Right lobe of liver (tissue), 4 donors: ENCODE results near the gene DRC7.

Experiments used
- POLR2A ChIP-seq: fragments of 450-650 bp; IDR thresholded peaks from one replicate; pipeline ENCODE4 v1.6.1; 2017; ENCODE audit warnings: antibody characterized with exemption, mild to moderate bottlenecking
- TF ChIP-seq, protein P1 (sequence below), 4 donors: fragments of 200-600 bp in 3 of 4; fragments of 450-650 bp in 1 of 4; IDR thresholded peaks; one replicate each; pipeline versions ENCODE4 v1.5.1 to v1.8.0; 2016 to 2022; ENCODE audit warnings: antibody characterized with exemption in 4 of 4, mild to moderate bottlenecking in 2 of 4
- donor health status: DM: no; HTN: no; CAD: no.
- donor health status: DM: no; HTN: no; CAD: no.
- donor health status: DM: no; HTN: yes; CAD: no.

DNA sequence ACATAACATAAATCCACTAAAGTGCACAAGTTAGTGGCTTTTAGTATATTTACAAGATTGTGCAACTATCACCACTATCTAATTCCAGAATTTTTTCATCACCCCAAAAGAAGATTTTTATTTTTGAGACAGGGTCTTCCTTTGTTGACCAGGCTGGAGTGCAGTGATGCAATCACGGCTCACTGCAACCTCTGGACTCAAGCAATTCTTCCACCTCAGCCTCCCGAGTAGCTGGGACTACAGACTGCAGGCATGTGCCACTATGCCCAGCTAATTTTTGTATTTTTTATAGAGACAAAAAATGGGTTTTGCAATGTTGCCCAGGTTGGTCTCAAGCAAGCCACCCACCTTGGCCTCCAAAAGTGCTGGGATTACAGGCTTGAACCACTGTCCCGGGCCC is 15.1 kb downstream of the DRC7 start:
- TF ChIP-seq, protein P1, sequence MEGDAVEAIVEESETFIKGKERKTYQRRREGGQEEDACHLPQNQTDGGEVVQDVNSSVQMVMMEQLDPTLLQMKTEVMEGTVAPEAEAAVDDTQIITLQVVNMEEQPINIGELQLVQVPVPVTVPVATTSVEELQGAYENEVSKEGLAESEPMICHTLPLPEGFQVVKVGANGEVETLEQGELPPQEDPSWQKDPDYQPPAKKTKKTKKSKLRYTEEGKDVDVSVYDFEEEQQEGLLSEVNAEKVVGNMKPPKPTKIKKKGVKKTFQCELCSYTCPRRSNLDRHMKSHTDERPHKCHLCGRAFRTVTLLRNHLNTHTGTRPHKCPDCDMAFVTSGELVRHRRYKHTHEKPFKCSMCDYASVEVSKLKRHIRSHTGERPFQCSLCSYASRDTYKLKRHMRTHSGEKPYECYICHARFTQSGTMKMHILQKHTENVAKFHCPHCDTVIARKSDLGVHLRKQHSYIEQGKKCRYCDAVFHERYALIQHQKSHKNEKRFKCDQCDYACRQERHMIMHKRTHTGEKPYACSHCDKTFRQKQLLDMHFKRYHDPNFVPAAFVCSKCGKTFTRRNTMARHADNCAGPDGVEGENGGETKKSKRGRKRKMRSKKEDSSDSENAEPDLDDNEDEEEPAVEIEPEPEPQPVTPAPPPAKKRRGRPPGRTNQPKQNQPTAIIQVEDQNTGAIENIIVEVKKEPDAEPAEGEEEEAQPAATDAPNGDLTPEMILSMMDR (IDR thresholded peaks at IDR 0.05) = no peak
- no peak for TF ChIP-seq POLR2A
